GM12801 (cell line): ENCODE data around the gene GPR107.

Experiments
- TF ChIP-seq, protein P1 (sequence below): IDR thresholded peaks from one replicate; pipeline ENCODE4 v1.5.1; 2011; ENCODE audit warnings: control low read depth; ENCODE audit not compliant: insufficient read length; ENCODE audit errors: extremely low read depth

GPR107 gene

DNA sequence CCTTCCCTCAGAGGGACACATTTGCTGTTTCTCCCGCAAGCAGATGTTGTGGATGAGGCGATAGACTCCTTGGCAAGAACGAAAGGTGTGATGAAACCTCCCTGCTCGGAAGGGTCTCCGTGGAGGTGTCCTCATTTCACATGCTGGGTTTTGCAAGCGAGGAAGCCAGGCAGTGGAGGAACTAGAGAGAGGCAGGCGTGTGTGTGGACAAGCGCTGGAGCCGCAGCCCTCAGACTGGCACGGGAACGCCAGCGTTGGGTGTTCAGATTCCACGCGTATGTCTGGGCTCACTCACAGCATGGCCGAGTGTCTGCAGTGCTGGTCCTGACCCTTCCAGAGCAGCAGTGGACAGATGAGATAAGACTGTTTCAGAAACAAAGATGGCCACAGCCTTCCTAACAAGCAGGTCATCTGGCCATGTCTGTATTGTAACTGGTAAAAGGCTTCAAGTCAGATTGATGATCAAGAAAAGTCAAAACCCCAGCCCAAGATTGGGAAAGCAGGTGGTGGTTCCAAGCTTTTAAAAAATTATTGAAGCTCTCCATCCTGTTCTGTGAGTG lies 83.5 kb downstream of the GPR107 start:
- TF ChIP-seq, protein P1, sequence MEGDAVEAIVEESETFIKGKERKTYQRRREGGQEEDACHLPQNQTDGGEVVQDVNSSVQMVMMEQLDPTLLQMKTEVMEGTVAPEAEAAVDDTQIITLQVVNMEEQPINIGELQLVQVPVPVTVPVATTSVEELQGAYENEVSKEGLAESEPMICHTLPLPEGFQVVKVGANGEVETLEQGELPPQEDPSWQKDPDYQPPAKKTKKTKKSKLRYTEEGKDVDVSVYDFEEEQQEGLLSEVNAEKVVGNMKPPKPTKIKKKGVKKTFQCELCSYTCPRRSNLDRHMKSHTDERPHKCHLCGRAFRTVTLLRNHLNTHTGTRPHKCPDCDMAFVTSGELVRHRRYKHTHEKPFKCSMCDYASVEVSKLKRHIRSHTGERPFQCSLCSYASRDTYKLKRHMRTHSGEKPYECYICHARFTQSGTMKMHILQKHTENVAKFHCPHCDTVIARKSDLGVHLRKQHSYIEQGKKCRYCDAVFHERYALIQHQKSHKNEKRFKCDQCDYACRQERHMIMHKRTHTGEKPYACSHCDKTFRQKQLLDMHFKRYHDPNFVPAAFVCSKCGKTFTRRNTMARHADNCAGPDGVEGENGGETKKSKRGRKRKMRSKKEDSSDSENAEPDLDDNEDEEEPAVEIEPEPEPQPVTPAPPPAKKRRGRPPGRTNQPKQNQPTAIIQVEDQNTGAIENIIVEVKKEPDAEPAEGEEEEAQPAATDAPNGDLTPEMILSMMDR = no peak

DNA sequence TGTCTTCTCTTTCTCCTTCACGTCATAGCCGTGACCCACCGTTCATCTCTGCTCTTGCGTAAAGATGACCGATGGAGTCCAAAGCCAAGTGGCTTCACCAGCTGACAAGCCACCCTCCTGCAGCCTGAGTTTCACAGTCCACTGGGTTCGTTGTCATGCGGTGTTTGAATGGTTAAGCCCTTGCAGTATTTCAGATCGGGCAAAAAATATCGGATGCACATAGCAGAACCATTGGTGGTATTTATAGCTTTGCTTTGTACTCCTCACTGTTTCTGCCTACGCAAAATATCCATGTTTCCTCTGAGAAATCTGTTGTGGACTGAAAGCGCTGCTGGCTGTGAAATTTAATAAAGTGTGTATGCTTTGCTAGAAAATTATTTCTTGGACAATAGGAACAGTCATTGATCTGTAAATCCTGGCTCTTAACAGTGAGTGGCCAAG lies 84.0 kb downstream of the GPR107 start:
- TF ChIP-seq, protein P1 = no peak

DNA sequence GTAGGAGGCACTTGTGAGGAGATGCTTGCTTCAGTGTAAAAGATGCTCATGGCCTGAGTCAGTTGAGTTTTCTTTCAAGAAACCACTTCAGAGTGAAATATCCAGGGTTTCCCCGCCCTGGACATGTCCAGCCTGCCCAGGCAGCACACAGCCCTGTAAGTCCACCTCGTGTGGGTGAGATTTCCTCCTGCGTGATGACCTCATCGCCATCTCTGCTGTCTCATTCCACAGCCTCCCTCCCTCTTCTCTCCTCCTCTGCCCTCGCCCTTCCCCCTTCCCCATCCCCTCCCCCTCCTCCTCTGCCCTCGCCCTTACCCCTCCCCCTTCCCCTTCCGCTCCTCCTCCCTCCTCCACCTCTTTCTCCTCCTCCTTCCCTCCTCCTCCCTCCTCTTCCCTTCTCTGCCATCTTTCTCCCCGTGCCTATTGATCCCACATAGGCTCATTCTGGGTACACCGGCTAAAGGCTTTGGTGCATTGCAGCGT lies 84.5 kb downstream of the GPR107 start:
- TF ChIP-seq, protein P1 = no peak

DNA sequence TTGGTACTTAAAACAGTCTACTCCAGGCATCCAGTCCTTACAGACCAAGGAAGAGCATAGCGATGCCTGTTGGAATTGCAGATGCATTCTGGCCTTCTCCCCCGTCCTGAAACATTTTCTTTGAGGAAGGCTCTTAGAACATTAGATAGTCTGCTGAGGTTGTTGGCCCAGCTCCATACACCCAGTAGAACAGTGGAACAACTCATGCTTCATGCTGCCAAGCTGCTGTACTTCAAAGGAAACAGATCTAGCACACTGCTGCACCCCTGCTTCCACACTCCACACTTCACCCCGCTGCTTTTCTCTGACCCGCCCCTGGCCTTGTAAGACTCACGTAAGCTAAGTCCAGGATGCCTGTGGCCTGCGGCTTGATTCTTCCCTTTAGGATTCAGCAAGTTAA lies 85.1 kb downstream of the GPR107 start:
- TF ChIP-seq, protein P1 = no peak

DNA sequence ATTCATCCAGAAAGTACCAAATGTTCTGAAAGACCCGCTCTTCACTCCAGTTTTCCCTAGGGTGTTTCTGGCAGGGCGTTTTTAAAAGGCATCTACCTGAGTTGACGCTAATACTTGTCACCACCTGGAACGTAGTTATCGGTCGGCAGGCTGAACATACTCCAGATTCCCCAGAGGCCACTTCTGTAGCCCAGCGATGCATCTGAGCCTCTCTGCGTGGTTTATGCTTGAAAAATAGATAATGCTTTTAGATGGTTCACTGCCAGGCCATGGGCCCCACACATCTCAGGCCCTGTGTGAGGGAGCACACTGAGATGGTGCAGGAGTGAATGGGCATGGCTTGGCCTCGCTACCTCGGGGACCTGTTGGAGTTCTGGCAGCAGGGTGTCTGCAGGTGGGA lies 85.5 kb downstream of the GPR107 start:
- TF ChIP-seq, protein P1 = no peak

DNA sequence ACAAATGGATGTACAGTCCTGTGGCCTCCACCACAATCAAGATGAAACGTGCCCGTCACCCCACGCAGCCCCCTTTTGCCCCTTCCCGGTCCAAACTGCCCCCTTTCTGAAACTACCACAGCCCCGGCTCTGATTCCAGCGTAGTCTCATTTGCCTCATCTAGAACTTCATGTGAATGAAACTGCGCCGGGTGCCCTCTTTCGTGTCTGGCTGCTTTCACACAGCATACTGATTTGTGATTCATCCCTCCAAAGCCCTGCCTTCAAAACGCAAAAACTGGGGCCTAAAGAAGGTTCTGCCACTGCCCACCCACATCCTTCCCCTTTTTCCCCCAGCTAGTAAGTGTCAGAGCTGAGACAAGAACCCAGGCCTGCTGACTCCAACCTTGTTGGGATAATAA lies 87.0 kb downstream of the GPR107 start:
- TF ChIP-seq, protein P1 = no peak

DNA sequence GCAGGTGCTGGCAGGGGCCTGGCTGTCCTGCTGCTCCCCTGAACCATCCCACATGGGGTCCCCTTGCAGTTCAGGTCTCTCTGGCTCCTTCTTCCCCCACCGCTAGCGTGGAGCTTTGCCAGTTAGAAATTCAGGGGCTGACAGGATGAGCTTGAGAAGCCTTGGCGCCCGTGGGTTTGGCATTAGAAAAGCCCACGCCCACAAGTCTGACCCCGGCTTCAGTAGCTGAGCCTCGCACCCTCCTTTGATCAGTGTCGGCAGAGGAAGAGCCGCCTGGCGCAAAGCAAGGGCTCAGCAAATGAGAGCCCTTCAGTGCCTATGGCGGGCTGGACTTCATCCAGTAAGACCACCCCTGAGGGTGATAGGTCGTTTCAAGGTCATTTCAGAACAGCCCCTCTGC lies 88.3 kb downstream of the GPR107 start:
- TF ChIP-seq, protein P1 = no peak
